HepG2 (cell line): ENCODE data around the gene NXNL2.

Source experiments
- CTCF ChIP-seq: sonication (generic); formaldehyde crosslinking; IDR thresholded peaks from 2 replicates; pipeline ENCODE4 v1.5.0; 2020; ENCODE audit warnings: mild to moderate bottlenecking, missing genetic modification reagents, moderate library complexity
- DR1 ChIP-seq: sonication (generic); formaldehyde crosslinking; IDR thresholded peaks from 2 replicates; pipeline ENCODE4 v1.8.0; 2021; ENCODE audit warnings: mild to moderate bottlenecking, missing genetic modification reagents, inconsistent platforms
- HMGXB4 ChIP-seq, 2 experiments: sonication (generic) in 1 of 2; formaldehyde crosslinking in 1 of 2; IDR thresholded peaks; 2 replicates each; pipeline versions ENCODE4 v1.4.0 to v1.6.1; 2018 to 2020; ENCODE audit warnings: missing genetic modification reagents in 2 of 2, borderline replicate concordance in 1 of 2, low read depth in 1 of 2, mild to moderate bottlenecking in 1 of 2, missing biosample characterization in 1 of 2
- KAT8 ChIP-seq: IDR thresholded peaks from 2 replicates; pipeline ENCODE4 v1.6.1; 2016; ENCODE audit warnings: missing genetic modification reagents, missing compliant biosample characterization
- POGZ ChIP-seq: sonication (generic); formaldehyde crosslinking; IDR thresholded peaks from 2 replicates; pipeline ENCODE4 v1.4.0; 2020; ENCODE audit warnings: mild to moderate bottlenecking, missing genetic modification reagents
- RAD21 ChIP-seq: fragments of 450-650 bp; formaldehyde crosslinking; IDR thresholded peaks from 2 replicates; pipeline ENCODE4 v1.5.0; 2020; ENCODE audit warnings: mild to moderate bottlenecking
- RFX5 ChIP-seq: IDR thresholded peaks from 2 replicates; pipeline ENCODE4 v1.6.1; 2011; ENCODE audit warnings: low read depth, low read length, improper control_type of control experiment
- SP1 ChIP-seq, 2 experiments: fragments of 450-650 bp in 1 of 2; sonication (generic) in 1 of 2; formaldehyde crosslinking in 1 of 2; IDR thresholded peaks; 2 replicates each; pipeline versions ENCODE4 v1.4.0 to v1.6.1; 2016 to 2020; ENCODE audit warnings: missing genetic modification reagents in 1 of 2
- ZFAT ChIP-seq: sonication (generic); formaldehyde crosslinking; conservative IDR thresholded peaks from 2 replicates; pipeline ENCODE4 v1.8.1; 2023; ENCODE audit warnings: missing genetic modification reagents, inconsistent platforms
- ZNF282 ChIP-seq: fragments of 450-650 bp; IDR thresholded peaks from 2 replicates; pipeline ENCODE4 v1.6.1; 2018; ENCODE audit not compliant: partially characterized antibody
- ZSCAN5A ChIP-seq: sonication (generic); formaldehyde crosslinking; IDR thresholded peaks from 2 replicates; pipeline ENCODE4 v1.8.0; 2022; ENCODE audit warnings: mild to moderate bottlenecking, missing genetic modification reagents, borderline replicate concordance

- TF ChIP-seq RAD21 (CRISPR knock-in tag) (no peak), CTCF (CRISPR knock-in tag) (no peak), ZNF282 (no peak), KAT8 (CRISPR knock-in tag) (no peak), DR1 (CRISPR knock-in tag) (no peak), SP1 (IDR thresholded peaks at IDR 0.05) (no peak), SP1 (CRISPR knock-in tag; IDR thresholded peaks at IDR 0.05) (no peak), ZFAT (CRISPR knock-in tag) (no peak), ZSCAN5A (no peak), POGZ (CRISPR knock-in tag) (no peak), HMGXB4 (CRISPR knock-in tag; IDR thresholded peaks at IDR 0.05; ENCODE audit: borderline replicate concordance in 1 of 2, low read depth in 1 of 2) (no peak), RFX5 (no peak)
Measured at GRCh38 chr9:88587182-88587581, 52.2 kb downstream of the NXNL2 start.
